Muscle layer of duodenum (tissue), 2 donors: ENCODE results near the gene ZNF628.

Source experiments
- H3K27ac ChIP-seq: one replicate; pipeline ENCODE4 v1.7.0; 2013; ENCODE audit warnings: mild to moderate bottlenecking, low read length
- H3K27me3 ChIP-seq: one replicate; pipeline ENCODE4 v1.7.0; 2013; ENCODE audit warnings: low read depth, mild to moderate bottlenecking, control low read depth, low read length
- H3K36me3 ChIP-seq, 2 donors: one replicate each; pipeline ENCODE4 v1.7.0; 2013; ENCODE audit warnings: low read length in 2 of 2, control low read depth in 1 of 2, mild to moderate bottlenecking in 1 of 2; ENCODE audit not compliant: insufficient read depth in 2 of 2, control insufficient read depth in 1 of 2
- H3K4me1 ChIP-seq, 2 donors: one replicate each; pipeline ENCODE4 v1.7.0; 2013; ENCODE audit warnings: low read length in 2 of 2, mild to moderate bottlenecking in 2 of 2, control low read depth in 1 of 2, moderate library complexity in 1 of 2; ENCODE audit not compliant: insufficient read depth in 2 of 2, control insufficient read depth in 1 of 2
- H3K4me3 ChIP-seq, 2 donors: one replicate each; pipeline ENCODE4 v1.7.0; 2013; ENCODE audit warnings: low read length in 2 of 2, low read depth in 1 of 2, mild to moderate bottlenecking in 1 of 2
- H3K9me3 ChIP-seq, 2 donors: one replicate each; pipeline ENCODE4 v1.7.0; 2013; ENCODE audit warnings: low read length in 2 of 2, control low read depth in 1 of 2, mild to moderate bottlenecking in 1 of 2; ENCODE audit not compliant: control insufficient read depth in 1 of 2
- donor health status: healthy.

Gene ZNF628

DNA sequence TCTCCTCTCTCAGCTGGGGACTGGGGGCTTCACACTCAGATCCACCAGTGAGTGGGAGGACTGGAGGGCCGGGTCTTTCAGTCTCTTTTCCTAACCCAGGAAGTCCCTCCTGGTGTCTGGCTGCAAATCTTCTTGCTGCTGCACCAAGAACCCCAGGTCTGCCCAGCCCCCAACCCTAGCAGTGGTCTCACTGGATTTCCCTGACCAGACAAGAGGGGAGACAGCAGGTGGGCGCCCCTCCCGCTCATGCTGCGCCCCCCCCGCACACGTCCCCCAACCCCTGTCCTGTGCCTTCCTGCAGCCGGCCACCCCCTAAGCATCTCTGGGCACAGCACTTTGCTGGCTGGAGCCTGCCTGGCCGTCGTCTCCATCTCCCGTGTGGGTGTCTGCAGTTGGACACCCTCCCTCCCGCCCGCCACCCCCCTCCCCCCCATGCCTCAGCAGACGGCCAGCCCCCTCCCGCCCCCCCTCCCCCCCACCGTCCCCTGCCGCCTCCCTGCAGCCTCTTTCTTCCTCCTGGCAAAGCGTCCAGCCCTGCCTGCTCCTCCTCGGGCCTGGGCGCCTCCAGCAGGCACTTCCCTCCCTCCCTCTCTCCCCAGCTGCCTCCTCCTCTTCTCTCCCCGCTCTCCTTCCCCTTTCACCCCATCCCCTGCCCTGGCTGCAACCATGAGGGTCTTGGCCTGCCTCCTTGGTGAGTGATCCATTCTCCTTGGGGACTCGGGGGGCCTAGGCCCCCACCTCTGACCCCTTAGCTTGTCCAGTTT lies 11.7 kb downstream of the ZNF628 start, which contains the start of gene SSC5D:
TSS of gene SSC5D (plus strand) at position 513 of the 764 bp plus-strand sequence. CDS start at position 667, 154 bp downstream.
- no peaks in the 10 kb centered on the region for H3K9me3 ChIP-seq
- peaks cover 3 to 89% of the 10 kb centered on the region in 2 donors for H3K4me1 ChIP-seq
- no peaks in the 10 kb centered on the region for H3K27me3 ChIP-seq
- peaks cover 0 to 2% of the 10 kb centered on the region in 2 donors for H3K36me3 ChIP-seq
- H3K27ac ChIP-seq, result peak within 1 kb of the TSS; percentile 84
- peak within 1 kb of the TSS; percentile 37 to 64 for H3K4me3 ChIP-seq

GRCh38 chr19:55488986-55489710 lies 12.7 kb downstream of the ZNF628 start:
- Histone ChIP-seq H3K27ac (no peak overlapping the region), H3K36me3 (no peaks in the 10 kb centered on the region), H3K27me3 (no peaks in the 10 kb centered on the region), H3K4me3 (peak overlapping the region in 1 of 2 donors; percentile 57), H3K4me1 (peaks cover 3 to 88% of the 10 kb centered on the region in 2 donors), H3K9me3 (no peaks in the 10 kb centered on the region)

GRCh38 chr19:55489711-55490477 lies 13.5 kb downstream of the ZNF628 start:
- Histone ChIP-seq H3K27me3 (no peaks in the 10 kb centered on the region), H3K9me3 (no peaks in the 10 kb centered on the region), H3K27ac (no peak overlapping the region), H3K4me1 (peaks cover 3 to 81% of the 10 kb centered on the region in 2 donors), H3K36me3 (no peaks in the 10 kb centered on the region), H3K4me3 (peak overlapping the region in 1 of 2 donors; percentile 43)

DNA sequence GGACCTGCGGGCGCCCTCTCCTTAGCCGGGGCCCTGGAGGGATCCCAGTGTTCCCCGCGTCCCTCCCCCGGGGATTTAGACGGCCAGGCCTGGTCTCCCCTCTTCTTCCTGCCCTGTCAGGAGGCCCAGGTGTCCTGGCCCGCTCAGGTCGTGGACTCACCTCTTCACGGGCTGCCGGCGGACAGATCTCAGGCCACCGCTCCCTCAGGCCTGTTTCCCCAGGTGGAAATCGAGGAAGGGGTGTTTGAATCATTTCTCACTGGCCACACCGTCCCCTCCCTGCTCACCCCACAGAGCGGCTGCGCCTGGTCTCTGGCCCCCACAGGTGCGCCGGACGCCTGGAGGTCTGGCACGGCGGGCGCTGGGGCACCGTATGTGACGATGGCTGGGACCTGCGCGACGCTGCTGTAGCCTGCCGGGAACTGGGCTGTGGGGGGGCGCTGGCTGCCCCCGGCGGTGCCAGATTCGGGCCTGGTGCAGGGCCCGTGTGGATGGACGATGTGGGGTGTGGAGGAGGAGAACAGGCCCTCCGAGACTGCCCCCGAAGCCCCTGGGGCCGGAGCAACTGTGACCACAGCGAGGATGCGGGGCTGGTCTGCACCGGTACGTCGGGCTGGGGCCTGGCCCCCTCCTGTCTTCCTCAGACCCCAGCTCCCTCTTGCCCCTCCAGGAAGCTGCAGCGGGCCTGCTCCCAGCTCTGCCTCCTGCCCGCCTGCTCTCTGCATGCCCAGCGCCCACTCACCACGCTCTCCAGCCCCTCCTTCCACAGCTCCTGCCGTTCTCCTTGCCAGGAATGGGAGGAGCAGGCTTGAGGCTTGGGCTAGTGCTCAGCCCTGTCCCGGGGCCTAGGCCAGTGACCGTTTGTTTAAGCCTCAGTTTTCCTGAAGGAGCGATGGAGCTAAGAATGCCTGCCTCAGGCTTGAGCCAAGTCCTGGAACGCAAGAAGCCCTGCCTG lies 14.3 kb downstream of the ZNF628 start:
- H3K4me1 ChIP-seq, result peaks cover 3 to 75% of the 10 kb centered on the region in 2 donors
- H3K36me3 ChIP-seq, result no peaks in the 10 kb centered on the region
- no peak overlapping the region for H3K4me3 ChIP-seq
- H3K9me3 ChIP-seq, result no peaks in the 10 kb centered on the region
- no peaks in the 10 kb centered on the region for H3K27me3 ChIP-seq
- H3K27ac ChIP-seq, result no peak overlapping the region

- no peaks in the 10 kb centered on the region for H3K27me3 ChIP-seq
- H3K27ac ChIP-seq, result no peak overlapping the region
- no peaks in the 10 kb centered on the region for H3K9me3 ChIP-seq
- no peak overlapping the region for H3K4me3 ChIP-seq
- H3K36me3 ChIP-seq, result no peaks in the 10 kb centered on the region
- H3K4me1 ChIP-seq, result peaks cover 0 to 66% of the 10 kb centered on the region in 2 donors
Measured at GRCh38 chr19:55491546-55492360, 15.3 kb downstream of the ZNF628 start.

DNA sequence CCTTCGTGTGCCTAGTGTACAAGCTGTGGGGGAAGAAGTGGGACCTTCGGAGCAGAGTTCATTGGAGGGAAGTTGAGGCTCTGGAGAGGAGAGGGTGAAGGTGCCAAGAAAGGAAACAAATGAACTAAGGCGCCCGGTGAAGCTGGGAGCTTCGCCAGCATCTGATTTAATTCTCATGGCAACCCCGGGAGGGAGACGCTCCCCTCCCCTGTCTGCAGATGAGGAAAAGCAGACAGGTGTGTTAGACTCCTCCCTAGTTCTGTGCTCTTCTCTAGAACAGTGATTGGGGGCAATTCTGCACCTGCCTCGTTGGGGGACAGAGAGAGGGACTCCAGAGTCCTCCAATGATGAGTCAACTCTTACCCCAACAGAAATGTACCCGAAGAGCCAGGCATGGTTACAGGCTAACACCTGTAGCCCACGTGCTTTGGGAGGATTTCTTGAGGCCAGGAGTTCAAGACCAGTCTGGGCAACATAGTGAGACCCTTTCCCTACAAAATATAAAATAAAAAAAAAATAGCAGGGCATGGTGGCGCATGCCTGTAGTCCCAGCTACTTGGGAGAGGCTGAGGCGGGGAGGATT lies 16.0 kb downstream of the ZNF628 start:
- Histone ChIP-seq H3K4me1 (peaks cover 0 to 59% of the 10 kb centered on the region in 2 donors), H3K4me3 (no peak overlapping the region), H3K36me3 (no peaks in the 10 kb centered on the region), H3K9me3 (no peaks in the 10 kb centered on the region), H3K27me3 (no peaks in the 10 kb centered on the region), H3K27ac (no peak overlapping the region)

DNA sequence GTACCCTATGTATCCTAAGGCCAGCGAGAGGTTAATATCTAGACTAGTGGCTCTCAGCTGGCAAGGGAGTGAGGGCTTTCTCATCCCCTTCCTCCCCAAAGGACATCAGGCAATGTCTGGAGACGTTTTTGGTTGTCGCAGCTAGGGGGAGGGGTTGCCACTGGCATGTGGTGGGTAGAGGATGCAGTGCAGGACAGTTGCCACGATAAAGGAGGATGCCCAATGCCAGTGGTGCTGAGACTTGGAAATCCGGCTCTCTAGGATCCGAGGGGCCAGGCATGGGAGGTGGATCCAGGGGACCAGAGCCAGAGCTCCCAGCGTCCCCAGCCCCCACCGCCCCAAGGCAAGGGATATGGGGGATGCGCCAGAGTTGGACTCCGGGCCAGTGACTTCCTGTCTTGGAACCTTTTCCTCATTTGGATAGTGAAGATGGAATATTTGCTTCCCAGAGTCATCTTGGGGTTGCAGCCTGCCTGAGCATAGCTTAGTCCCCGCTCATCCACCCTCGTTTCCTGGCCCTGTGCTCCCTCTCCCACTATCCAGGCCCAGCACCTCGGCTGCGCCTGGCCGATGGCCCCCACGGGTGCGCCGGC lies 16.7 kb downstream of the ZNF628 start:
- H3K27ac ChIP-seq, result no peak overlapping the region

GRCh38 chr19:55493645-55494171 lies 17.3 kb downstream of the ZNF628 start:
- Histone ChIP-seq H3K9me3 (no peaks in the 10 kb centered on the region), H3K27ac (no peak overlapping the region), H3K4me1 (peaks cover 0 to 51% of the 10 kb centered on the region in 2 donors), H3K36me3 (peaks cover 0 to 2% of the 10 kb centered on the region in 2 donors), H3K4me3 (peak overlapping the region in 1 of 2 donors; percentile 61), H3K27me3 (no peaks in the 10 kb centered on the region)

More for the DNA sequence above, 16.7 kb downstream of the ZNF628 start:
- H3K27me3 ChIP-seq, result no peaks in the 10 kb centered on the region
- peak overlapping the region in 1 of 2 donors; percentile 40 for H3K4me3 ChIP-seq
- H3K4me1 ChIP-seq, result peaks cover 0 to 54% of the 10 kb centered on the region in 2 donors
- H3K9me3 ChIP-seq, result no peaks in the 10 kb centered on the region
- H3K36me3 ChIP-seq, result no peaks in the 10 kb centered on the region

DNA sequence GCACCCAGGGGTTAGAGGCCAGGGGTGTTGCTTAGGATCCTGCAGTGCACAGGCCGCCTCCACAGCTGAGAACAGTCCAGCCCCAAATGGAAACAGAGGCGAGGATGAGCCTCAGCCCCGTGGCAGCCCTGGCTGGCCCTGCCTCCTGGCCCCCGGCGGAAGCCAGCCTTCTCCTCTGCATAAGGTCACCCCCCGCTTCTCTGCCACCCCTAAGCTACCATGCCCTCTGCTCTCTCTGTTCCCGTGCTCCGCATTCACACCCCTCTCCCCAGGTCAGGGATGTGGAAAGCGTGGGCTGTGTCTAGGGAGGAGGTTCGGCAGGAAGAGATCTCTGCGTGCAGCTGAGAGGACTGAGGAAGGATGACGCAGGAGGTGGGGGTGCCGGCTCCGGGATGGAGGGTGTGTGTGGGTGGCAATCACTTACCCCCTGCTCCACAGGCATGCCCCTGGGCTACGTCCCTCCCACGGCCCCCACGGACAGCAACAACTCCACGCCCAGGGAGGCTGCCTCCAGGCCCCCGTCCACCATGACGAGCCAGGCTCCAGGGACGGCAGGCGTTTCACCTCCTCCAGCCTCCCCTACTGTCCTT lies 17.9 kb downstream of the ZNF628 start:
- Histone ChIP-seq H3K27me3 (no peaks in the 10 kb centered on the region), H3K9me3 (no peaks in the 10 kb centered on the region), H3K4me3 (peak overlapping the region in 1 of 2 donors; percentile 61), H3K4me1 (peaks cover 0 to 46% of the 10 kb centered on the region in 2 donors), H3K36me3 (peaks cover 0 to 7% of the 10 kb centered on the region in 2 donors), H3K27ac (no peak overlapping the region)
